IMR-90 (cell line): ENCODE results near the gene MRTFA. TPM values are rescaled to one million over a fixed set of nuclear protein-coding genes. Genes with fewer than 3 reads are reported as not detected.

Experiments used
- ATAC-seq: fragments of 200-7000 bp; cut with Tn5 transposase; 2 replicates; pipeline ENCODE4 v1.9.1; 2020; ENCODE audit warnings: low read depth, mild to moderate bottlenecking, moderate library complexity
- BruUV-seq: library from RNA; stranded (reverse); fragments of 400-500 nt; replicated peaks from 2 replicates; lab custom pipeline; 2021; lab: Mats Ljungman, UMichigan
- CTCF ChIA-PET: fragments of 300-600 bp; formaldehyde crosslinking; extraction: SDS; loops from one replicate; lab custom pipeline; 2021; ENCODE audit warnings: antibody characterized with exemption; lab: Yijun Ruan, JAX
- POLR2A ChIA-PET: fragments of 300-600 bp; sonication (Branson Sonifier 250); formaldehyde crosslinking; loops from one replicate; lab custom pipeline; 2022; ENCODE audit warnings: antibody characterized with exemption; ENCODE audit not compliant: unreplicated experiment; lab: Charles Lee
- DNase-seq: peaks from one replicate; pipeline ENCODE4 v3.0.0; 2013
- H2AFZ ChIP-seq: replicated peaks from 2 replicates; pipeline ENCODE3; 2013; ENCODE audit warnings: low read length, mild to moderate bottlenecking; ENCODE audit not compliant: poor library complexity
- H2AK5ac ChIP-seq: 2 replicates; pipeline ENCODE4 v1.6.1; 2013; ENCODE audit warnings: low read depth, low read length, inconsistent platforms
- H2AK9ac ChIP-seq: replicated peaks from 2 replicates; pipeline ENCODE3; 2013; ENCODE audit warnings: mild to moderate bottlenecking, low read depth, low read length, moderate library complexity; ENCODE audit not compliant: poor library complexity
- H2BK120ac ChIP-seq: 2 replicates; pipeline ENCODE4 v1.6.1; 2013; ENCODE audit warnings: low read depth, low read length, inconsistent platforms
- H2BK15ac ChIP-seq: 3 replicates; pipeline ENCODE4 v1.6.1; 2013; ENCODE audit warnings: low read depth, low read length, inconsistent platforms
- H2BK20ac ChIP-seq: 2 replicates; pipeline ENCODE4 v1.6.1; 2013; ENCODE audit warnings: low read depth, mild to moderate bottlenecking, inconsistent platforms, low read length, moderate library complexity
- H2BK5ac ChIP-seq: 2 replicates; pipeline ENCODE4 v1.6.1; 2013; ENCODE audit warnings: mild to moderate bottlenecking, low read depth, low read length, inconsistent platforms; ENCODE audit not compliant: poor library complexity, severe bottlenecking
- H3K14ac ChIP-seq: replicated peaks from 2 replicates; pipeline ENCODE4 v1.6.1; 2013; ENCODE audit warnings: low read depth, low read length, inconsistent platforms
- H3K18ac ChIP-seq: 2 replicates; pipeline ENCODE4 v1.6.1; 2013; ENCODE audit warnings: low read depth, low read length, control low read depth
- H3K23ac ChIP-seq: 2 replicates; pipeline ENCODE4 v1.6.1; 2013; ENCODE audit warnings: low read depth, low read length, inconsistent platforms
- H3K27ac ChIP-seq: 2 replicates; pipeline ENCODE4 v1.5.1; 2013; ENCODE audit warnings: mild to moderate bottlenecking, control low read depth, low read length; ENCODE audit not compliant: insufficient read depth
- H3K27me3 ChIP-seq: 2 replicates; pipeline ENCODE4 v1.6.1; 2013; ENCODE audit warnings: low read length; ENCODE audit not compliant: control insufficient read depth, insufficient read depth
- H3K36me3 ChIP-seq: 2 replicates; pipeline ENCODE4 v1.6.1; 2013; ENCODE audit warnings: low read length, mixed read lengths; ENCODE audit not compliant: control insufficient read depth, insufficient read depth
- H3K4ac ChIP-seq: 2 replicates; pipeline ENCODE4 v1.6.1; 2013; ENCODE audit warnings: low read depth, low read length, inconsistent platforms
- H3K4me1 ChIP-seq: 2 replicates; pipeline ENCODE4 v1.6.1; 2013; ENCODE audit warnings: low read length, mixed read lengths; ENCODE audit not compliant: control insufficient read depth, insufficient read depth
- H3K4me2 ChIP-seq: 2 replicates; pipeline ENCODE4 v1.6.1; 2013; ENCODE audit warnings: low read depth, mild to moderate bottlenecking, control low read depth, low read length, moderate library complexity
- H3K4me3 ChIP-seq: 2 replicates; pipeline ENCODE4 v1.5.1; 2013; ENCODE audit warnings: low read depth, mild to moderate bottlenecking, control low read depth, low read length, moderate library complexity; ENCODE audit not compliant: insufficient read depth
- H3K56ac ChIP-seq: 2 replicates; pipeline ENCODE4 v1.6.1; 2013; ENCODE audit warnings: low read length, inconsistent platforms; ENCODE audit not compliant: insufficient read depth; ENCODE audit errors: extremely low read depth
- H3K79me1 ChIP-seq, 2 experiments: 2 replicates each; pipeline ENCODE4 v1.6.1; 2013; ENCODE audit warnings: low read length in 2 of 2, inconsistent platforms in 1 of 2, low read depth in 1 of 2
- H3K9ac ChIP-seq: 2 replicates; pipeline ENCODE4 v1.6.1; 2013; ENCODE audit warnings: low read depth, low read length, control low read depth
- H3K9me1 ChIP-seq: 2 replicates; pipeline ENCODE4 v1.6.1; 2013; ENCODE audit warnings: low read length, inconsistent platforms; ENCODE audit not compliant: insufficient read depth
- H3K9me3 ChIP-seq: 2 replicates; pipeline ENCODE4 v1.6.1; 2013; ENCODE audit warnings: low read length; ENCODE audit not compliant: control insufficient read depth, insufficient read depth
- H4K20me1 ChIP-seq: 2 replicates; pipeline ENCODE4 v1.6.1; 2013; ENCODE audit warnings: low read length, inconsistent platforms; ENCODE audit not compliant: insufficient read depth
- H4K5ac ChIP-seq: 2 replicates; pipeline ENCODE4 v1.6.1; 2013; ENCODE audit warnings: mild to moderate bottlenecking, low read depth, low read length, control low read depth
- H4K8ac ChIP-seq, 2 experiments: 2 replicates each; pipeline ENCODE4 v1.6.1; 2013; ENCODE audit warnings: low read depth in 2 of 2, low read length in 2 of 2, control low read depth in 1 of 2, inconsistent platforms in 1 of 2
- H4K91ac ChIP-seq: 2 replicates; pipeline ENCODE4 v1.6.1; 2013; ENCODE audit warnings: low read depth, low read length, inconsistent platforms; ENCODE audit not compliant: insufficient read depth
- FOS ChIP-seq: fragments of 150-350 bp; IDR thresholded peaks from 2 replicates; pipeline ENCODE4 v1.6.1; 2016; ENCODE audit warnings: low read depth, low read length
- MAFK ChIP-seq: IDR thresholded peaks from 2 replicates; pipeline ENCODE4 v1.6.1; 2012; ENCODE audit warnings: low read depth, low read length, improper control_type of control experiment
- MXI1 ChIP-seq: IDR thresholded peaks from 2 replicates; pipeline ENCODE4 v1.6.1; 2012; ENCODE audit warnings: low read depth, mild to moderate bottlenecking, low read length, moderate library complexity, borderline replicate concordance
- USF2 ChIP-seq: fragments of 150-350 bp; IDR thresholded peaks from 2 replicates; pipeline ENCODE4 v1.6.1; 2017; ENCODE audit warnings: mild to moderate bottlenecking, antibody characterized with exemption, low read length, low read depth
- WGBS, 2 experiments: methylation state at CpG; one replicate each; pipeline versions ENCODE4 v1.1.5 to v1.1.7; 2013; ENCODE audit warnings: missing lambda C conversion rate in 2 of 2; ENCODE audit not compliant: insufficient read length in 1 of 2; ENCODE audit errors: extremely low coverage in 2 of 2; 5-methylcytosine and 5-hydroxymethylcytosine counted together
- dilution Hi-C: fragments of 300-500 bp; cut with HindIII; formaldehyde crosslinking; loops from one replicate; pipeline ENCODE4 v1.14.3; 2018; ENCODE audit warnings: low sequenced_read_pairs; ENCODE audit not compliant: unreplicated experiment
- in situ Hi-C: fragments of 300-500 bp; cut with MboI; formaldehyde crosslinking; loops from 3 replicates; pipeline ENCODE4 v1.14.3; 2019; ENCODE audit warnings: low sequenced_read_pairs, inconsistent platforms, mixed read lengths
- intact Hi-C: fragments of 100-400 bp; cut with micrococcal nuclease; formaldehyde crosslinking; loops from 2 replicates; pipeline ENCODE4 v1.10.0; 2022
- polyA plus RNA-seq, 3 experiments: library from polyadenylated mRNA; depleted of rRNA; stranded (reverse); fragments of >200 nt; gene quantifications; 2 replicates each; pipeline ENCODE4 v1.2.3, GENCODE V29; 2012; ENCODE audit warnings: low replicate concordance in 1 of 3
- total RNA-seq: library from RNA; depleted of rRNA; stranded (reverse); fragments of >200 nt; gene quantifications from 2 replicates; pipeline ENCODE4 v1.2.3, GENCODE V29; 2012

The MRTFA gene
- total and polyA plus RNA-seq, 2 of the 4 experiments (the other 2 are of a cell fraction), result 12.5 to 17.2 TPM

- no peak overlapping the region for H3K14ac ChIP-seq
- no peak; the same call in 1 of the 2 replicates for ATAC-seq
- dilution Hi-C loops, result no loop called here
- no peak overlapping the region for H2BK5ac ChIP-seq
- H4K5ac ChIP-seq, result no peak overlapping the region
- peaks cover 16% of the 10 kb centered on the region; the same call in 1 of the 2 replicates for H3K9me1 ChIP-seq
- ChIA-PET POLR2A (no interaction called here), CTCF (no interaction called here)
- TF ChIP-seq USF2, result no peak
- no peak for TF ChIP-seq MAFK
- no peak for TF ChIP-seq FOS
- no peak for TF ChIP-seq MXI1
- peak overlapping the region in 1 of 2 experiments; percentile 49; a peak in 1 of 4 replicates for H4K8ac ChIP-seq
- H2AK5ac ChIP-seq, result no peak overlapping the region
- peaks cover 7 to 74% of the 10 kb centered on the region in 2 experiments; a peak in 3 of 4 replicates for H3K79me1 ChIP-seq
- peaks cover 59% of the 10 kb centered on the region for H3K36me3 ChIP-seq
- in situ Hi-C loops, result no loop called here
- H3K56ac ChIP-seq, result no peak overlapping the region
- H3K9me3 ChIP-seq, result no peaks in the 10 kb centered on the region
- H3K4ac ChIP-seq, result no peak overlapping the region
- WGBS, 2 experiments, result 96% methylated on average over 5 of the region's 10 CpGs; no CpG with 5 or more reads in 1 of the 2 experiments
- H3K4me3 ChIP-seq, result no peak overlapping the region
- H3K18ac ChIP-seq, result no peak overlapping the region
- DNase-seq, result no peak
- no peak overlapping the region for H3K23ac ChIP-seq
- intact Hi-C loops, result no loop called here
- H3K4me1 ChIP-seq, result peaks cover 7% of the 10 kb centered on the region; the same call in 1 of the 2 replicates
- H3K27ac ChIP-seq, result peak overlapping the region; percentile 14; the same call in 1 of the 2 replicates
- H2BK120ac ChIP-seq, result no peak overlapping the region
- H3K27me3 ChIP-seq, result no peaks in the 10 kb centered on the region
- H3K4me2 ChIP-seq, result no peak overlapping the region
- H3K9ac ChIP-seq, result no peak overlapping the region
- no peak overlapping the region for H2BK15ac ChIP-seq
- peak overlapping the region; percentile 32 for H2AFZ ChIP-seq
- no peak overlapping the region for H2BK20ac ChIP-seq
- BruUV-seq, result no TSS peak
- H2AK9ac ChIP-seq, result peak overlapping the region; percentile 52
- H4K91ac ChIP-seq, result no peak overlapping the region
- peaks cover 29% of the 10 kb centered on the region for H4K20me1 ChIP-seq
Observed at GRCh38 chr22:40414838-40415505, 221.5 kb downstream of the MRTFA start.
